GM21447 (cell line): Measurements from ENCODE around the gene WRAP53.
"Not testable (repeated sequence)": the region's sequence is repeated elsewhere in the genome, so short reads cannot be mapped to it uniquely, and the experiment has no call there.

Experiments
- ATAC-seq: cut with Tn5 transposase; IDR thresholded peaks from one replicate; pipeline ENCODE4 v1.9.1; 2021; ENCODE audit not compliant: unreplicated experiment

The WRAP53 gene

GRCh38 chr17:7687908-7688807 lies at the start of gene WRAP53:
WRAP53 (plus strand) TSS chr17:7688477; CDS start chr17:7688649, 172 bp downstream.
- peak; percentile 61 for ATAC-seq

GRCh38 chr17:7640783-7641182 lies 47.5 kb upstream of the WRAP53 start:
- ATAC-seq, result no peak

- ATAC-seq, result not testable (repeated sequence)
Observed at GRCh38 chr17:7641635-7642034, 46.6 kb upstream of the WRAP53 start.

- ATAC-seq, result no peak
Observed at GRCh38 chr17:7644775-7645174, 43.5 kb upstream of the WRAP53 start.

- no peak for ATAC-seq
Observed at GRCh38 chr17:7646457-7646856, 41.8 kb upstream of the WRAP53 start.

GRCh38 chr17:7647018-7647417 lies 41.3 kb upstream of the WRAP53 start:
- no peak for ATAC-seq

- ATAC-seq, result no peak
Observed at GRCh38 chr17:7650509-7651096, 37.7 kb upstream of the WRAP53 start, which contains the start of gene ATP1B2. ATP1B2 (plus strand) TSS chr17:7650926; CDS start chr17:7651519, 593 bp downstream.

- ATAC-seq, result no peak
Observed at GRCh38 chr17:7651097-7651664, 37.1 kb upstream of the WRAP53 start.

GRCh38 chr17:7651665-7652387 lies 36.5 kb upstream of the WRAP53 start:
- ATAC-seq, result no peak

- no peak for ATAC-seq
Observed at GRCh38 chr17:7652388-7653356, 35.6 kb upstream of the WRAP53 start.

GRCh38 chr17:7654832-7655540 lies 33.3 kb upstream of the WRAP53 start:
- ATAC-seq, result no peak

- ATAC-seq, result no peak
Observed at GRCh38 chr17:7655541-7655840, 32.8 kb upstream of the WRAP53 start.

GRCh38 chr17:7656958-7657609 lies 31.2 kb upstream of the WRAP53 start:
- no peak for ATAC-seq

- no peak for ATAC-seq
Observed at GRCh38 chr17:7667656-7668406, 20.4 kb upstream of the WRAP53 start.

GRCh38 chr17:7668482-7668881 lies 19.8 kb upstream of the WRAP53 start:
- no peak for ATAC-seq

GRCh38 chr17:7673239-7673638 lies 15.0 kb upstream of the WRAP53 start:
- no peak for ATAC-seq

- no peak for ATAC-seq
Observed at GRCh38 chr17:7674934-7675333, 13.3 kb upstream of the WRAP53 start.

- ATAC-seq, result no peak
Observed at GRCh38 chr17:7676533-7676932, 11.7 kb upstream of the WRAP53 start.
